ENCODE data around the gene ARHGAP24.

The ARHGAP24 gene

DNA sequence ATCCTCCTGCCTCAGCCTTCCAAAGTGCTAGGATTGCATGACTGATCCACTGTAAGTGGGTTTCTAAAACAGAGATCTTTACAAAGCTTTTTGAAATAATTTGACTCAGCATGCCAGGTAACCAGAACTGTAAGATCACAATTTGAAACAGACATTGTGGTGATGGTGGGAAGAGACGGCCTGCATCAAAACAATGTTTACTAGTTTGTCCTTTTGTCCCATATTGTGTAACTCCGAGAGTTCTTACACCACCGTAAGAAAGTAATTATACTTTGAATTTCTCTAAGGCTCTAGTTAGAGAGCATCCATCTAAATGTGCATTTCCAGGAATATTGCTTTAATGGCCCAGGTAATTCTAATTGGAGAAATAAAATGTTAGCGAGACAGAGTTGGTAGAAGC, 594 bp upstream of the ARHGAP24 start:
- no peak overlapping the region for H3K27ac Mint-ChIP-seq
- no peaks in the 10 kb centered on the region for H3K4me1 Mint-ChIP-seq
- no peak overlapping the region for H3K4me3 Mint-ChIP-seq
- H3K9me3 Mint-ChIP-seq: no peaks in the 10 kb centered on the region
- peaks cover 14% of the 10 kb centered on the region for H3K27me3 Mint-ChIP-seq
- no peaks in the 10 kb centered on the region for H3K36me3 Mint-ChIP-seq

DNA sequence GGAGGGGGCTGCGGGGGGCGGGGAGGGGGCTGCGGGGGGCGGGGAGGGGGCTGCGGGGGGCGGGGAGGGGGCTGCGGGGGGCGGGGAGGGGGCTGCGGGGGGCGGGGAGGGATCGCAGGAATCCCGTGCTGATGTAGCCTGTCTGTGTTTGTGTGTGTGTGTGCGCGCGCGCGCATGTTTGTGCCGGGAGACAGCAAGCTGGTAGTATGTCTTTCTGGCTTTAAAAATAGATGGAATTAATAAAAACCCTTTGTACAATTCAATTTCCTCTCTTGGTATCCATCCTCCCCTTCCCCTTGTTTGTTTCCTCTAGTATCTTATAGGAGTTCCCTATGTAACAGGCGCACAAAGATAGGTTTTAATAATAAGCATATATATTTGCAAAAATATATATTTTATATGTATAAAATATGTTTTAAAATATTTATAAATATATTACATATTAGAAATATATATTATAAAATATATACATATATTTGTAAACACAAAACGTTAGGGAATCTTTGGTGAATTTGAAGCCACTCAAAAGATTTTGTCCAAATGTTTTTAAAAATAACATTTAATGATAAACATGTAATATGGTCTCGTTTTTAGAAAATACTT, 782 bp downstream of the ARHGAP24 start:
- Mint-ChIP-seq H3K4me1 (no peaks in the 10 kb centered on the region), H3K27me3 (peaks cover 14% of the 10 kb centered on the region), H3K4me3 (no peak overlapping the region), H3K36me3 (no peaks in the 10 kb centered on the region), H3K27ac (no peak overlapping the region), H3K9me3 (no peaks in the 10 kb centered on the region)

DNA sequence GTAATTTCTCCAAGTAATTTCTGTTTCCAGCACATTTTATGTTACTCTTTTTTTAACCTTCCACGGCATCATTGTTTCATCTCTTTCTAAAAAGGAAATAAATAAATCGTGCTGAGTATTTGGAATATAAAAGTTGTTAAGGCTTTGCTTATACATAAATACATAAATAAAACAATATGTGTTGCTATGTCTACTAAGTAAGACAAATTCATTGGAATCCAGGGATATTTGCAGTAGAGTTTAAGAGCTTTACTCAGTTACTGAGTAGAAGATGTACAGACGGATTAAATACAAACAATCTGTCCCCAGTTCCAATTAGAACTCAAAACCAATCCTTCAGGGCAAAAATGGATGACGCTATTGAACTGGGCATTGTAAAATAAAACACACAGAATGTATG, 1.4 kb downstream of the ARHGAP24 start:
- no peaks in the 10 kb centered on the region for H3K36me3 Mint-ChIP-seq
- no peaks in the 10 kb centered on the region for H3K4me1 Mint-ChIP-seq
- H3K9me3 Mint-ChIP-seq: no peaks in the 10 kb centered on the region
- H3K27ac Mint-ChIP-seq: no peak overlapping the region
- H3K27me3 Mint-ChIP-seq: peaks cover 14% of the 10 kb centered on the region
- no peak overlapping the region for H3K4me3 Mint-ChIP-seq

DNA sequence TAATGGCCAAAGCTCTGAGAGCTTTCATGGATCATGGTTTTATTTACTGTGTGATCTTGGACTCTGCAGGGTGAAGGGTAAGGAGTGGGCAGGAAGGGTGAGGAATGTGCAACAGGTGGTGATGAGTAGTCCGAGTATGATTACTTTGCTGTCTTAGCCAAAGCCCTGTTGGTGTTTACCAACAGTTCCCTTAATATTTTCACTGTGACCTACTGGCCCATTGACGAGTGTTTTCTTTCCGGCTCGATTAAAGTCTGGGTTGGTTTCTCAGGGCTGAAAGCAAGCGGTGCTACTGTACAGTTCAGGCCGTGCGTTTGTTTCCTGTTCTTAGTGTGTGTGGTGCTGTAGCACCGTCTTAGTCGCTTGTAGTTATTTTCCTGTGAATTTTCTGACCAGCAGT, 2.6 kb downstream of the ARHGAP24 start:
- H3K27me3 Mint-ChIP-seq: peaks cover 14% of the 10 kb centered on the region
- H3K4me1 Mint-ChIP-seq: no peaks in the 10 kb centered on the region
- H3K4me3 Mint-ChIP-seq: no peak overlapping the region
- H3K36me3 Mint-ChIP-seq: no peaks in the 10 kb centered on the region
- H3K9me3 Mint-ChIP-seq: no peaks in the 10 kb centered on the region
- H3K27ac Mint-ChIP-seq: no peak overlapping the region

DNA sequence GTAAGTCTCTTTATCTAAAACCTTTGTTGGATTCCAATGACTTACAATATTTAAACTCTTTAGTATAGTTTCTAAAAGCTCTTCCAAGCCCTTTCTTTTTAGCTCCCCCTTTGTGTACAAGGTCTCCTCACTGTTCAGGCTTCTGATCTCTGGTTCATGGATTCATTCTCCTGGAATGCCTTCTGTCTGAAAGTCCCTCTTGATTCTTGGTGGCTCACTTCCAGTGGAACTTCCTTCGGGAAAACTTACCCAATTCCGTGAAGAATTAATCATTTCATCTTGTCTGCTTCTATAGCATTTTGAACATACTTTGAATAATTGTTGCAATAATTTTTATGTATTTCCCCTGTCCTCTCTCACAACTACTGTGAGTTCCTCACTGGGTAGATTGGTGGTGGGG, 3.6 kb downstream of the ARHGAP24 start:
- H3K4me3 Mint-ChIP-seq: no peak overlapping the region
- no peak overlapping the region for H3K27ac Mint-ChIP-seq
- H3K9me3 Mint-ChIP-seq: no peaks in the 10 kb centered on the region
- H3K36me3 Mint-ChIP-seq: no peaks in the 10 kb centered on the region
- H3K4me1 Mint-ChIP-seq: no peaks in the 10 kb centered on the region
- H3K27me3 Mint-ChIP-seq: peaks cover 14% of the 10 kb centered on the region

DNA sequence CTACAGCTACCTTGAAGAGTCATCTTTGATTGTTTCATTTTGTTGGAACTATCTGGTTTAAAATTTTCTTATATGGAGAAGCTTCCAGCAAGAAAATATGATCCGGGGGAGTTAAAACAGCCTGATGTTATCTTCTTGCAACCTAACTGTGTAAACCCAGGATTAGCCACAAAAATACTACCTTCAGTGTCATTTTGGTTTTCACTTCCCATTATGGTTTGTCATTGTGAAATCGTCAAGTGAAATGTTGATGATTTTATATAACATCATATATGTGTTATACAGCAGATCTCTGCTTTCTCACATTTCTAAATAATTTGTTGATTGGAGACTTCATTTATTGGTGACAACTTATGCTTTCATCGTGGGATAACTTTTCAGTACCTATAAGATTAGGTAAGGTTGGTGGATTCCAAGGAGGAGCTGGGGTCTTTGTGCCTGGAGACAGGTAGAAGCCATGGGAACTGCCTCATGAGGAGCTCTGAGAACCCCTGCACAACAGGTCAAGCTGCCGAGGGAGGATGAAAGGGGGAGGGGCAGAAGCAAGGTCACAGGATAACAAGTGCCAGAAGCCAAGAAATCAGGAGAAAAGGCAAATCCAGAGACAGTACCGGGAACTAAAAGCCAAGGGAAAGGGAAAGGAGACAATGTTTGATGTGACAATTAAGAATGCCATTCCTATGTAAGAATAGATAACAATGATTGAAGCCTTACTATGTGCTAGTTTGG, 7.2 kb downstream of the ARHGAP24 start:
- no peak overlapping the region for H3K4me3 Mint-ChIP-seq
- no peak overlapping the region for H3K27ac Mint-ChIP-seq
- H3K27me3 Mint-ChIP-seq: peaks cover 1% of the 10 kb centered on the region
- H3K4me1 Mint-ChIP-seq: no peaks in the 10 kb centered on the region
- no peaks in the 10 kb centered on the region for H3K9me3 Mint-ChIP-seq
- no peaks in the 10 kb centered on the region for H3K36me3 Mint-ChIP-seq

DNA sequence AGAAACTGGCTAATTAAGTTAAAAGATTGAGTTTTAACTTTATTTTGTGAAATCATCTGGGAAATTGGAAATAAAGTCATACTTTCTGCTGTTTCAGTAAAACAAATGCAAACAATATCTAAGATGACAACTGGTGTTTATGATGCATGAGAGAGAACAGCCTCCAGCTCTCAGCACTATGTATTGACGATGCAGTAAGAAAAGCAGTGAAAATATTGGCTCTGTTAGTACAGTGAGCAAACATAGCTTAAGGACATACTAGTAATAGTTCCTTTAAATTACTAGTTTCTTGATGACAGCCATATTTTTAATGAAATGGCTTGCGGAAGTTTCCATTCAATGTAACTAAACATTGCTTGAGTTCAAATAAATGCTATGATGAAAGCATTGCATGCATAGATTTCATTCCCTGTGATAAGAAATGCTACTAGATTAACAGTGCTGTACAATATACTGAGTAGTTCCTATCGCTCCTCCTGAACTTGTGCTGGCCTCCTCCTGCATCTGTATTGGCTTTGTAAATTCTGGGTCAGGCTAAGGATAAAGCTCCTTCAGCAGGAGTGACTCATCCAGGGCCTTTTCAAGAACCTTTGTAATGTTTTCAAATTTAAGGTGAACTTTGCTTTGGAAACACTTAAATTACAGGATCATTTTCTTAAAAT, 11.6 kb downstream of the ARHGAP24 start:
- H3K9me3 Mint-ChIP-seq: no peaks in the 10 kb centered on the region
- H3K36me3 Mint-ChIP-seq: no peaks in the 10 kb centered on the region
- no peak overlapping the region for H3K4me3 Mint-ChIP-seq
- no peak overlapping the region for H3K27ac Mint-ChIP-seq
- H3K4me1 Mint-ChIP-seq: no peaks in the 10 kb centered on the region
- H3K27me3 Mint-ChIP-seq: no peaks in the 10 kb centered on the region

DNA sequence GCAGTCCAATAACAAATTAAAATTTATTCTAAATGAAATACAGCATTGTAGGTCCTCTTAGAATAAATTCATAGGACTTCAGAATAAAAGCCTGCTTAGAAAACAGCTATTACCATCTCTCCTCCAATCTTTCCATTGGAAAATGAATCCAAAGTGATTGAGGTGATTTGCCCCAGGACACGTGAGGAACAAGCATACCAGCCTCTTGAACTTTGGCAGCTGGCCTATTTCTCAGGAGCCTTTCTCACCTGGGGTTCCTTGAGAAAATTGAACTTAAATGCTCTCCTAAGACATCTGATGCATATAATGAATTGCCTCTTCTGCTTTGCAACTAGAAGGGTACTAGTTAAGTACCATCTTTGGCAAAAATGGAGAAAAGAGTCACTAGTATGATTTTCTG, 13.5 kb downstream of the ARHGAP24 start:
- Mint-ChIP-seq H3K27me3 (no peaks in the 10 kb centered on the region), H3K9me3 (no peaks in the 10 kb centered on the region), H3K27ac (no peak overlapping the region), H3K36me3 (no peaks in the 10 kb centered on the region), H3K4me3 (no peak overlapping the region), H3K4me1 (no peaks in the 10 kb centered on the region)

DNA sequence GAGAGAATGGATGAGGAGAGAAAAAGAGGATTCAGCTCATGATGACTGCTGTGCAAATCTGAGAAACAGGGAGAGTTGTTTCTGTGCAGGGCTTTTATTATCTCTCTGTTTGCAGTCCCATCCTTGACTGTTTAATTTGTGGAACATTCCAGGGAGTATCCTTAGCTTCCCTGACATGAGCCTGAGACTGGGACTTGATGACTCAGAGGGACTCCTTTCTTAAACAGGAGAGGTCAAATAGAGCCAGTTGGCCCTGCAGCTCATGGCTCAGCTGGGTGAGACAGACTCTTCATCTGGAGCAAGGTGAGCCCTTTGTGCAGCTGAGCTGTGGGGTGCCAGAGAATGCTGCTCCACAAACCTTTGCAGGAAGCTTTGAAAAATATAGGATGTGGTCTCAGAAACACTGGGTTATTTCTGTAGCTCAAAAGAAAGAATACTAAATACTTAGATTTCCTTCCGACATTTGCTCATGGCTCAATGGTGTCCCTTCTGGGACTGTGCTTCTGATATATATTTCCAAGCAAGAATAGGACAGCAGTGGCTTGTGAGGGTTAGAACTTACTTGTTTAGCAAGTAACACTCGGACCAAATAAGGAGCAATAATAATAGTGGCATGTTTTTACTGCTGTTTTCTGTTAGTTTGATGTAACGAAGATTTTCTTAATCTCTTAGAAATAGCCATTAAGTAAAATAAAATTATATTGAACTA, 14.5 kb downstream of the ARHGAP24 start:
- Mint-ChIP-seq H3K27ac (no peak overlapping the region), H3K4me1 (no peaks in the 10 kb centered on the region), H3K36me3 (no peaks in the 10 kb centered on the region), H3K27me3 (no peaks in the 10 kb centered on the region), H3K4me3 (no peak overlapping the region), H3K9me3 (no peaks in the 10 kb centered on the region)

DNA sequence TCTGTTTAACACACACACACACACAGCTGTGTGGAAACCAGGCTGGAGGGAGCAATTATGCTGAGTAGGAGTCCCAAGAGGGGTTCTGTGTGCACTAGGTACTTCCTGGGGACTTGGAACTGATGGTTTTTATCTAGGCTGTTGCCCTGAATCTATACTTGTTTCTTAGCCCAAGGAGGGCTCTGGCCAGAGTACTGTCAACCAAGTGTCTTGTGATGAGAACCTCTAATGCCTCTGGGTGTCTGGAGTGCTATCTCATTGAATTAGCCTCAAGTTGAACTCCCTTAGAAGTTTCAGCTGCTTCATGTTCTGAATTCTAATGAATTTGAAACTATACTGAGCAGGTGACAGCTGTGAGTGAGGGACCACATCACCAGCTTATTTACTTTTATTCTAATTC, 16.6 kb downstream of the ARHGAP24 start:
- no peak overlapping the region for H3K27ac Mint-ChIP-seq
- no peak overlapping the region for H3K4me3 Mint-ChIP-seq

DNA sequence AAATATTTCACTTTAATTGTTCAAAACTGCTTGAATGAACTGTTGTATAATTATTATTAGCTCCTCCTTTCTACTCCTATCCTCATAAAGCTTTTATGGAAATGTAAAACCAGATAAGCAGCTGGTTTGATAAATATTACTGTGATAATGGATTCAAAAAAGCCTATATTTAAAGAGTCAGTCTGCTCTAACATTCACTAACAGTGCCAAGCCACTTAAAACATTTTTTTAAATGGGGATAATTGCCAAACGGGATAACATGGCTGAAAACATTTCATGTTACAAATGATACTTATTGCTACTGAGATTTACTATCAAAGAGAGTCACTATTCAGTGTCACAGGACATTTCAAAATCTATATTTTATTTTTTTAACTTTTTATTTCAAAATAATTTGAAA, 17.4 kb downstream of the ARHGAP24 start:
- no peaks in the 10 kb centered on the region for H3K9me3 Mint-ChIP-seq
- no peaks in the 10 kb centered on the region for H3K36me3 Mint-ChIP-seq
- H3K4me3 Mint-ChIP-seq: no peak overlapping the region
- no peaks in the 10 kb centered on the region for H3K27me3 Mint-ChIP-seq
- no peak overlapping the region for H3K27ac Mint-ChIP-seq
- no peaks in the 10 kb centered on the region for H3K4me1 Mint-ChIP-seq

More for the DNA sequence above, 16.6 kb downstream of the ARHGAP24 start:
- H3K27me3 Mint-ChIP-seq: no peaks in the 10 kb centered on the region
- no peaks in the 10 kb centered on the region for H3K9me3 Mint-ChIP-seq
- no peaks in the 10 kb centered on the region for H3K4me1 Mint-ChIP-seq
- no peaks in the 10 kb centered on the region for H3K36me3 Mint-ChIP-seq

DNA sequence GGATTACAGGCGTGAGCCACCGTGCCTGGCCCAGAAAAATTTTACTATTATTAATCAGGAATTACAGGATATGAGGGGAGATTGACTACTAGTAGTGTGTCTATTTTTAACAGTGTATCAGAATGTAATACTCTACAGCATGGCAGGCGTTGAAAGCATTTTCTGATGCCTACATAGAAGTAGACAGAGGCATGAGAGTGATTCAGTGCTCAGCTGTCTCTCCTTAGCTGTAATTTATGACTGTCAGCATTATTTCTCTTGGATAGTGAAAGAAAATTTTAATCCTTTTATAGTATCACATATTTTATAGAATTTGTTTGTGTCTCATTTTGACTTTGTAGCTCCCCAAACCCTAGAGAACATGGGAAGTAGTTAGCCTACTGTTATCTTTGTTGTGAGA, 20.7 kb downstream of the ARHGAP24 start:
- no peak overlapping the region for H3K4me3 Mint-ChIP-seq
- H3K9me3 Mint-ChIP-seq: no peaks in the 10 kb centered on the region
- no peaks in the 10 kb centered on the region for H3K36me3 Mint-ChIP-seq
- no peaks in the 10 kb centered on the region for H3K27me3 Mint-ChIP-seq
- no peaks in the 10 kb centered on the region for H3K4me1 Mint-ChIP-seq
- H3K27ac Mint-ChIP-seq: no peak overlapping the region

DNA sequence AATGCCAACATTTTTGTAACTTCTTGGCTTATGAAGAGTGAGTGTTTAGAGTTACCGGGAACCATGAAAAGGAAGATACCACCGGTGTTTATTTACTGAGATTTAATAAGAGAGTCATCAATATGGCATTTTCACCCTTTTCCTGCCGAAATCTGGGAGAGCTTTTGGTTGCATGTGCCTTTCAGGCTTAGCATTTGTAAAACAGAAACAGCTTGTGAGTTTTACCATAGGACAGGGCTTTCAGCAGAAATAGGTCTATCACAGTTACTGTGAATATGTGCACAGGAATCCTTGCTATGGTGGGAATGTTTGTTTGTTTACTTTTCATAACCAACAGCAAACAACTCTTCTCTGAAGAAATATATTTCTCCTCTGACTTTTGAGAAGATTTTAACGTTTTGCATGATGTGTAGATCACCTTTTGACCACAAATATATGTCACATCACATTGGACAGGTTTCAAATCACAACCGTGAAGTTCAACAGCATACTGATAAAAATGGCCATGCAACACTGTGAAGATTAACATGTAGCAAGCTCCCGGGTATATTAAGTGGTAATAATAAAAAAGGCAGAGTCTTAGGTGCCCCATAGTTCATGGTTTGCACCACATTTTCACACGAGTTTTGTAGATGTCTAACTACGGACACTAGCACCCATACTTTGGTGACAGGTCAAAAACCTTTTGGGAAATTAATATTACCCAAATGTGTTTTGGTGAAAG, 21.3 kb downstream of the ARHGAP24 start:
- H3K9me3 Mint-ChIP-seq: no peaks in the 10 kb centered on the region
- no peaks in the 10 kb centered on the region for H3K27me3 Mint-ChIP-seq
- H3K4me1 Mint-ChIP-seq: no peaks in the 10 kb centered on the region
- H3K36me3 Mint-ChIP-seq: no peaks in the 10 kb centered on the region
- no peak overlapping the region for H3K4me3 Mint-ChIP-seq
- no peak overlapping the region for H3K27ac Mint-ChIP-seq

DNA sequence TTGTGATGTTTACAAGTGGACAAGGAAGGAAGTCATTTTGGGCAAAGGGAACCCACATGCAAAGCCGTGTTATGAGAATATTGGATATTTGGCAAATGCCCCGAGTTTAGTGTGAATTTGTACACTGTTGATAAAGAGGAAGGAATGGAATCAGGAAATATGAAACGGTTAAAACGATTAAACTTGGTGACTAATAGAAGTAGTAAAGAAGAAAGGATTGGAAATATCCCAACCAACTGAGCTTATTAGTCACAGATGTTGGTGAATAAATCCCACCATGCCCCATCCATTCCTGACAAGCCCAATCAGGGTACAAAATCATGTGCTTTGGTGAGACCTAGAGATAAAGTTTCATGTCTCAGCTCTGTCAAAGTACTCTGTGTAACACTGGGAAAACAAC, 22.0 kb downstream of the ARHGAP24 start:
- Mint-ChIP-seq H3K27ac (no peak overlapping the region), H3K4me1 (no peaks in the 10 kb centered on the region), H3K36me3 (no peaks in the 10 kb centered on the region), H3K4me3 (no peak overlapping the region), H3K27me3 (no peaks in the 10 kb centered on the region), H3K9me3 (no peaks in the 10 kb centered on the region)

DNA sequence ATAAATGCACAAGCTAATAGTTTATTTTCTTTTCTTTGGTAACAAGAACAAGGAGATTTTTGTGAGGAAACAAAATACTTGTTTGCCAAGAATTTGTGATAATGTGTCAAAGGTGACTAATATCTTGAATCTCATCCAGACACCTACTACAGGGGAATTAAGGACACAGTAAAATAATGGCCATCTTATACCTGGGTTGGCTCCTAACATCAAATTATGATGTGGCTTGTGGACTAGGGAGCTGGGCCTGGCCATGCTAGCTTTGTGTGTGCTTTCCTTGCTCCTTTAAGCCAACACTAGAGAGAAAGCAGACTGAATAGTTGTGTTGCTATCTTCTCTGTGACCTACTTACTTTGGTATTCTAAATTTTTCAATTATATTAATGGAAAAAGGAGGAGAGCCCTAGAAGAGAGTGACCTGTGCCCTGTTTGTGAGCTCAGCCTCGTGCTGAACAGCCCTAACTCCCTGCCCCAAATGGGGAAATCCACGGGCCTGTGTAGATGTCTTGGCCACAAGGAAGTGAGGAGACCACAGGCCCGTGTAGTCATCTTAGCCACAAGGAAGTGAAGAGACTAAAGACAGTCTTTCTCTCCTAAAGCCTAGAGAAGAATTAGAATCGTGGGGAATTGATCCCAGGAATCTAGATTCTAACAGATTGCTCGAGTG, 23.3 kb downstream of the ARHGAP24 start:
- Mint-ChIP-seq H3K9me3 (no peaks in the 10 kb centered on the region), H3K27ac (no peak overlapping the region), H3K4me3 (no peak overlapping the region)

More for the DNA sequence above, 23.3 kb downstream of the ARHGAP24 start:
- Mint-ChIP-seq H3K4me1 (no peaks in the 10 kb centered on the region), H3K27me3 (no peaks in the 10 kb centered on the region), H3K36me3 (no peaks in the 10 kb centered on the region)

Measured in activated naive CD4-positive, alpha-beta T cell treated with anti-CD3 and anti-CD28 coated beads, Interleukin-2, amount 50 U/mL, for 24 hours (primary cell).